ENCODE data around the gene MEGF8. TPM values are rescaled to one million over a fixed set of nuclear protein-coding genes. Genes with fewer than 3 reads are reported as not detected.

Gene MEGF8
- total and polyA plus RNA-seq, 9 of the 15 experiments (the other 6 are each of a cell fraction or from before 2014, with no cell fraction given), result 0.28 to 13.1 (median 3.0) TPM

- no peak for DNase-seq (ENCODE audit: extremely low read depth in 1 of 4, low spot score in 3 of 4)
- H3K79me2 ChIP-seq (ENCODE audit: control insufficient read depth, insufficient read depth, low read length), result peaks cover 20% of the 10 kb centered on the region
- H3K9ac ChIP-seq (ENCODE audit: insufficient read depth in 1 of 2, low read depth in 2 of 2, low read length in 2 of 2), result peak overlapping the region in 1 of 2 experiments; percentile 31; a peak in 1 of 4 replicates
- ChIA-PET POLR2A (interaction anchor here (0.8 to 1.5 kb wide), 2 partner anchors 26 to 246 kb away, joined by 3 read pairs; partner anchors contain the start of genes PAFAH1B3 and PRR19), CTCF (ENCODE audit: low intra/inter-chr PET ratio) (no interaction called here)
- intact Hi-C loops (cut with micrococcal nuclease), result loop anchor here (10.0 kb wide), 2 partner anchors 107 to 193 kb away; partner anchors contain the start of gene POU2F2
- no peaks in the 10 kb centered on the region for H3K36me3 ChIP-seq (ENCODE audit: control insufficient read depth, insufficient read depth, low read length)
- no peaks in the 10 kb centered on the region for H3K27me3 ChIP-seq (ENCODE audit: control insufficient read depth in 2 of 2, insufficient read depth in 2 of 2, low read length in 2 of 2)
- no peak for FAIRE-seq
- H3K4me3 ChIP-seq, result no peak overlapping the region
- no peaks in the 10 kb centered on the region for H3K9me1 ChIP-seq (ENCODE audit: control insufficient read depth, insufficient read depth, low read length)
- ATAC-seq, result no peak
- no peak overlapping the region for H3K4me2 ChIP-seq (ENCODE audit: insufficient read depth, low read length)
- no peak overlapping the region for H3K27ac ChIP-seq (ENCODE audit: extremely low read depth, low read depth, low read length)
- WGBS (ENCODE audit: insufficient coverage, low coverage, missing lambda C conversion rate), result 50% methylated on average over 1 of the region's 1 CpG
- no TSS peak for BruUV-seq (replicated peaks)
- in situ Hi-C loops (cut with MboI), result loop anchor here (10.0 kb wide), 1 partner anchor 193 kb away; the partner anchor contains the start of gene POU2F2
- H3K4me1 ChIP-seq (replicated peaks in 1 of 2; ENCODE audit: control insufficient read depth in 2 of 2, insufficient read depth in 2 of 2, low read length in 2 of 2), result peaks cover 8 to 27% of the 10 kb centered on the region in 2 experiments; a peak in 4 of 5 replicates
- no peaks in the 10 kb centered on the region; the same call in 1 of the 2 replicates for H4K20me1 ChIP-seq (replicated peaks; ENCODE audit: control insufficient read depth, insufficient read depth, low read length)
- no peak overlapping the region for H2AFZ ChIP-seq (ENCODE audit: low read depth, low read length)
- H3K9me3 ChIP-seq (replicated peaks; ENCODE audit: control insufficient read depth, insufficient read depth, low read depth, low read length), result no peaks in the 10 kb centered on the region
- TF ChIP-seq IRF1 (CRISPR knock-in tag; IDR thresholded peaks at IDR 0.05; ENCODE audit: borderline replicate concordance) (no peak), PCBP2 (IDR thresholded peaks at IDR 0.05; ENCODE audit: low read depth, low read length, poor library complexity, severe bottlenecking) (no peak), NCOA2 (IDR thresholded peaks at IDR 0.05; ENCODE audit: partially characterized antibody in 2 of 2) (no peak), PKNOX1 (IDR thresholded peaks at IDR 0.05) (no peak), ZNF174 (CRISPR knock-in tag; IDR thresholded peaks at IDR 0.05) (no peak), THAP7 (CRISPR knock-in tag; IDR thresholded peaks at IDR 0.05) (no peak), CTBP1 (IDR thresholded peaks at IDR 0.05; ENCODE audit: borderline replicate concordance) (no peak)
- TF ChIP-seq, protein P1, sequence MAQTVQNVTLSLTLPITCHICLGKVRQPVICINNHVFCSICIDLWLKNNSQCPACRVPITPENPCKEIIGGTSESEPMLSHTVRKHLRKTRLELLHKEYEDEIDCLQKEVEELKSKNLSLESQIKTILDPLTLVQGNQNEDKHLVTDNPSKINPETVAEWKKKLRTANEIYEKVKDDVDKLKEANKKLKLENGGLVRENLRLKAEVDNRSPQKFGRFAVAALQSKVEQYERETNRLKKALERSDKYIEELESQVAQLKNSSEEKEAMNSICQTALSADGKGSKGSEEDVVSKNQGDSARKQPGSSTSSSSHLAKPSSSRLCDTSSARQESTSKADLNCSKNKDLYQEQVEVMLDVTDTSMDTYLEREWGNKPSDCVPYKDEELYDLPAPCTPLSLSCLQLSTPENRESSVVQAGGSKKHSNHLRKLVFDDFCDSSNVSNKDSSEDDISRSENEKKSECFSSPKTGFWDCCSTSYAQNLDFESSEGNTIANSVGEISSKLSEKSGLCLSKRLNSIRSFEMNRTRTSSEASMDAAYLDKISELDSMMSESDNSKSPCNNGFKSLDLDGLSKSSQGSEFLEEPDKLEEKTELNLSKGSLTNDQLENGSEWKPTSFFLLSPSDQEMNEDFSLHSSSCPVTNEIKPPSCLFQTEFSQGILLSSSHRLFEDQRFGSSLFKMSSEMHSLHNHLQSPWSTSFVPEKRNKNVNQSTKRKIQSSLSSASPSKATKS (CRISPR knock-in tag; IDR thresholded peaks at IDR 0.05), result no peak
- TF ChIP-seq, protein P2, sequence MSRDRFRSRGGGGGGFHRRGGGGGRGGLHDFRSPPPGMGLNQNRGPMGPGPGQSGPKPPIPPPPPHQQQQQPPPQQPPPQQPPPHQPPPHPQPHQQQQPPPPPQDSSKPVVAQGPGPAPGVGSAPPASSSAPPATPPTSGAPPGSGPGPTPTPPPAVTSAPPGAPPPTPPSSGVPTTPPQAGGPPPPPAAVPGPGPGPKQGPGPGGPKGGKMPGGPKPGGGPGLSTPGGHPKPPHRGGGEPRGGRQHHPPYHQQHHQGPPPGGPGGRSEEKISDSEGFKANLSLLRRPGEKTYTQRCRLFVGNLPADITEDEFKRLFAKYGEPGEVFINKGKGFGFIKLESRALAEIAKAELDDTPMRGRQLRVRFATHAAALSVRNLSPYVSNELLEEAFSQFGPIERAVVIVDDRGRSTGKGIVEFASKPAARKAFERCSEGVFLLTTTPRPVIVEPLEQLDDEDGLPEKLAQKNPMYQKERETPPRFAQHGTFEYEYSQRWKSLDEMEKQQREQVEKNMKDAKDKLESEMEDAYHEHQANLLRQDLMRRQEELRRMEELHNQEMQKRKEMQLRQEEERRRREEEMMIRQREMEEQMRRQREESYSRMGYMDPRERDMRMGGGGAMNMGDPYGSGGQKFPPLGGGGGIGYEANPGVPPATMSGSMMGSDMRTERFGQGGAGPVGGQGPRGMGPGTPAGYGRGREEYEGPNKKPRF (IDR thresholded peaks at IDR 0.05; ENCODE audit: low read depth, low read length), result no peak
- TF ChIP-seq, protein P3, sequence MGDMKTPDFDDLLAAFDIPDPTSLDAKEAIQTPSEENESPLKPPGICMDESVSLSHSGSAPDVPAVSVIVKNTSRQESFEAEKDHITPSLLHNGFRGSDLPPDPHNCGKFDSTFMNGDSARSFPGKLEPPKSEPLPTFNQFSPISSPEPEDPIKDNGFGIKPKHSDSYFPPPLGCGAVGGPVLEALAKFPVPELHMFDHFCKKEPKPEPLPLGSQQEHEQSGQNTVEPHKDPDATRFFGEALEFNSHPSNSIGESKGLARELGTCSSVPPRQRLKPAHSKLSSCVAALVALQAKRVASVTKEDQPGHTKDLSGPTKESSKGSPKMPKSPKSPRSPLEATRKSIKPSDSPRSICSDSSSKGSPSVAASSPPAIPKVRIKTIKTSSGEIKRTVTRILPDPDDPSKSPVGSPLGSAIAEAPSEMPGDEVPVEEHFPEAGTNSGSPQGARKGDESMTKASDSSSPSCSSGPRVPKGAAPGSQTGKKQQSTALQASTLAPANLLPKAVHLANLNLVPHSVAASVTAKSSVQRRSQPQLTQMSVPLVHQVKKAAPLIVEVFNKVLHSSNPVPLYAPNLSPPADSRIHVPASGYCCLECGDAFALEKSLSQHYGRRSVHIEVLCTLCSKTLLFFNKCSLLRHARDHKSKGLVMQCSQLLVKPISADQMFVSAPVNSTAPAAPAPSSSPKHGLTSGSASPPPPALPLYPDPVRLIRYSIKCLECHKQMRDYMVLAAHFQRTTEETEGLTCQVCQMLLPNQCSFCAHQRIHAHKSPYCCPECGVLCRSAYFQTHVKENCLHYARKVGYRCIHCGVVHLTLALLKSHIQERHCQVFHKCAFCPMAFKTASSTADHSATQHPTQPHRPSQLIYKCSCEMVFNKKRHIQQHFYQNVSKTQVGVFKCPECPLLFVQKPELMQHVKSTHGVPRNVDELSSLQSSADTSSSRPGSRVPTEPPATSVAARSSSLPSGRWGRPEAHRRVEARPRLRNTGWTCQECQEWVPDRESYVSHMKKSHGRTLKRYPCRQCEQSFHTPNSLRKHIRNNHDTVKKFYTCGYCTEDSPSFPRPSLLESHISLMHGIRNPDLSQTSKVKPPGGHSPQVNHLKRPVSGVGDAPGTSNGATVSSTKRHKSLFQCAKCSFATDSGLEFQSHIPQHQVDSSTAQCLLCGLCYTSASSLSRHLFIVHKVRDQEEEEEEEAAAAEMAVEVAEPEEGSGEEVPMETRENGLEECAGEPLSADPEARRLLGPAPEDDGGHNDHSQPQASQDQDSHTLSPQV (IDR thresholded peaks at IDR 0.05), result no peak
These were observed 2.7 kb downstream of the MEGF8 start for GRCh38 chr19:42328106-42328505.

Measured in K562 (cell line).